ENCODE results near the gene KIF22. TPM values are rescaled to one million over a fixed set of nuclear protein-coding genes. Genes with fewer than 3 reads are reported as not detected.
A peak's percentile ranks its signal among the peaks of the same experiment; 100 is the strongest.

KIF22 gene
- total and polyA plus RNA-seq, 9 of the 15 experiments (the other 6 are each of a cell fraction or from before 2014, with no cell fraction given): 8.7 to 232 (median 131) TPM

- H3K9ac ChIP-seq (ENCODE audit: insufficient read depth in 1 of 2, low read depth in 2 of 2, low read length in 2 of 2): peak within 1 kb of the TSS; percentile 12 to 54; a peak in 3 of 4 replicates
- peaks cover 23% of the 10 kb centered on the region for H3K36me3 ChIP-seq (ENCODE audit: control insufficient read depth, insufficient read depth, low read length)
- POLR2A ChIA-PET: interaction anchor here (0.7 to 1.6 kb wide), 3 partner anchors 9 to 87 kb away, joined by 3 to 5 read pairs (median 3); no protein-coding TSS in a partner anchor
- CTCF ChIA-PET (ENCODE audit: low intra/inter-chr PET ratio): no interaction called here
- H3K4me1 ChIP-seq (replicated peaks in 1 of 2; ENCODE audit: control insufficient read depth in 2 of 2, insufficient read depth in 2 of 2, low read length in 2 of 2): peaks cover 17 to 49% of the 10 kb centered on the region in 2 experiments
- H3K27me3 ChIP-seq (ENCODE audit: control insufficient read depth in 2 of 2, insufficient read depth in 2 of 2, low read length in 2 of 2): no peaks in the 10 kb centered on the region
- peak within 1 kb of the TSS; percentile 31; the same call in 1 of the 2 replicates for H3K4me3 ChIP-seq
- peak within 1 kb of the TSS; percentile 57 for H3K4me2 ChIP-seq (ENCODE audit: insufficient read depth, low read length)
- H3K79me2 ChIP-seq (ENCODE audit: control insufficient read depth, insufficient read depth, low read length): peaks cover 21% of the 10 kb centered on the region
- peaks cover under 1% of the 10 kb centered on the region for H3K9me1 ChIP-seq (ENCODE audit: control insufficient read depth, insufficient read depth, low read length)
- H2AFZ ChIP-seq (ENCODE audit: low read depth, low read length): no peak within 1 kb of the TSS
- in situ Hi-C loops (cut with MboI) (no loop called here), intact Hi-C loops (cut with micrococcal nuclease) (no loop called here)
- no peaks in the 10 kb centered on the region for H3K9me3 ChIP-seq (replicated peaks; ENCODE audit: control insufficient read depth, insufficient read depth, low read depth, low read length)
- ATAC-seq (peak; percentile 22), FAIRE-seq (no peak), DNase-seq (ENCODE audit: extremely low read depth in 1 of 4, low spot score in 3 of 4) (peak in 2 of 4 experiments; percentile 51)
- BruUV-seq (replicated peaks): no TSS peak
- H3K27ac ChIP-seq (ENCODE audit: extremely low read depth, low read depth, low read length): no peak within 1 kb of the TSS
- 10% methylated on average over 4 of the region's 4 CpGs for WGBS (ENCODE audit: insufficient coverage, low coverage, missing lambda C conversion rate)
- H4K20me1 ChIP-seq (replicated peaks; ENCODE audit: control insufficient read depth, insufficient read depth, low read length): no peaks in the 10 kb centered on the region; the same call in 1 of the 2 replicates
- 0 out of 2 replicates have a peak, but pooled peaks have one; percentile 35 for TF ChIP-seq OTX1 (CRISPR knock-in tag; IDR thresholded peaks at IDR 0.05)
- TF ChIP-seq PRPF4 (IDR thresholded peaks at IDR 0.05; ENCODE audit: insufficient read depth, low read depth, low read length, poor library complexity, severe bottlenecking): no peak
- TF ChIP-seq TRIM28 (IDR thresholded peaks at IDR 0.05): no peak
- TF ChIP-seq HDAC1 (IDR thresholded peaks at IDR 0.05): 0 out of 4 replicates have a peak, but pooled peaks of 1 of the 2 experiments have one; percentile 12
- TF ChIP-seq MAZ (CRISPR knock-in tag; conservative IDR thresholded peaks at IDR 0.05 in 1 of 2, IDR thresholded peaks at IDR 0.05 in 1 of 2): 0 out of 4 replicates have a peak, but pooled peaks of 1 of the 2 experiments have one; percentile 12
- TF ChIP-seq TFAP4 (CRISPR knock-in tag; IDR thresholded peaks at IDR 0.05; ENCODE audit: borderline replicate concordance): peak; percentile 86
- peak; percentile 55; the same call in 1 of the 2 replicates for TF ChIP-seq MXI1 (IDR thresholded peaks at IDR 0.05; ENCODE audit: low read depth, low read length)
- TF ChIP-seq NR2C2 (CRISPR knock-in tag; IDR thresholded peaks at IDR 0.05): no peak
- peak; percentile 71 for TF ChIP-seq NR2C2 (tag; IDR thresholded peaks at IDR 0.05)
- TF ChIP-seq ZNF79 (CRISPR knock-in tag; IDR thresholded peaks at IDR 0.05; ENCODE audit: low read depth): no peak
- TF ChIP-seq SAP30 (IDR thresholded peaks at IDR 0.05; ENCODE audit: borderline replicate concordance, insufficient read depth, low read depth, low read length, poor library complexity, severe bottlenecking): peak; percentile 56
- 0 out of 4 replicates have a peak, but pooled peaks of 1 of the 2 experiments have one; percentile 17 for TF ChIP-seq NRF1 (conservative IDR thresholded peaks at IDR 0.05 in 1 of 2, IDR thresholded peaks at IDR 0.05 in 1 of 2)
- TF ChIP-seq MNT (conservative IDR thresholded peaks at IDR 0.05): 0 out of 4 replicates have a peak, but pooled peaks of 1 of the 2 experiments have one; percentile 23
- TF ChIP-seq L3MBTL2 (IDR thresholded peaks at IDR 0.05): no peak
- TF ChIP-seq SIN3A (IDR thresholded peaks at IDR 0.05; ENCODE audit: borderline replicate concordance in 2 of 2, control insufficient read depth in 1 of 2, low read depth in 2 of 2, low read length in 2 of 2): peak; percentile 66 to 91; a peak in 2 of 4 replicates
Measured at GRCh38 chr16:29820271-29820701, 29.7 kb downstream of the KIF22 start, which contains the start of gene MVP. Gene MVP (plus strand): TSS chr16:29820462. CDS start chr16:29830550, 10,088 bp downstream.

Measured in K562 (cell line).